Measurements from ENCODE around the gene RND1.

- TF ChIP-seq POLR2A (IDR thresholded peaks at IDR 0.05; ENCODE audit: low read depth, low read length): no peak
- no peak for TF ChIP-seq POLR2AphosphoS5 (IDR thresholded peaks at IDR 0.05; ENCODE audit: low read depth, low read length)
These were observed 33.2 kb downstream of the RND1 start for GRCh38 chr12:48832321-48833060.
